OCI-LY3 (cell line): ENCODE data around the gene RNF41.
A peak's percentile ranks its signal among the peaks of the same experiment; 100 is the strongest.

Experiments
- EZH2phosphoT487 ChIP-seq: fragments of 200-600 bp; shearing (Covaris generic); IDR thresholded peaks from 2 replicates; pipeline ENCODE4 v1.6.1; 2018; ENCODE audit warnings: antibody characterized with exemption, mixed run types, low read depth
- TF ChIP-seq, protein P1 (sequence below): fragments of 200-600, 300-600 bp; sonication (generic); IDR thresholded peaks from 2 replicates; pipeline ENCODE4 v1.5.1; 2014; ENCODE audit warnings: antibody characterized with exemption, low read length, low read depth

DNA sequence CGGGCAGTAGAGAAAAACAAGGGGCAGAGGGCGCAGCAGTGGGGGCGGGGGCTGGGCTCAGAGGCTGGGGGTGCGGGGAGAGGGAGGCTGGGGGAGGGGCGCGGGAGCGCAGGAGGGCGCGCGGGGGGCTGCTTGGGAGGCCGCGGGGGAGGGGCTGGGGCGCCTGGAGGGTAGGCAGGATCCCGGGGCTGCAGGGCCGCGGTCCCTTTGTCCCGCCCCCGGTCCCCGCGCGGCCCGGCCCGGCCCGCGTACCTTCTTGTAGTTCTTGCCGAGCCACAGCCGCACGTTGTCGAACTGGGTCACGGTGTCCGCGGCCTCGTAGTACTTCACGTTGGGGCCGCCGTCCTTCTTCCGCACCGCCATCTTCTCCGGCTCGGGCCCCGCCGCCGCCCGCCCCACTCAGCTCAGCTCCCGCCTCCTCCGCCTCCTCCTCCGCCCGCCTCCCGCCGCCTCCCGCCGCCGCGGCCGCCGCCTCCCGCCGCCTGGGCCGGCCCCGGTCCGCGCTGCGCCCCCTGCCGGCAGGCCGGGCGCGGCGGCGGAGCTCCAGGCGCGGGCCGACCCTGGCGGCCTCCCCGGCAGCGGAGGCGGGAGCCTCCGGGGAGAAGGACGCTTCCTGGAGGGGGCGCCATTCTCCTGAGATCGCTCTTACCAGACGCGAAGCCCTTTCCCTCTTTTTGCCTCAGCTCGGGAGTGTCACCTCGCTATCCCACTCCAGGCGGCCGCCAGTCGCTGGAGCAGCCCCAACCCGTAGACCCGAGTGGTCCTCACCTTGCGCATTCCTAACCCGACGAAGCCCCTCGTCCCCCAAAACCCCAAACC, 32.4 kb downstream of the RNF41 start, which contains the start of gene SMARCC2:
- TF ChIP-seq, protein P1, sequence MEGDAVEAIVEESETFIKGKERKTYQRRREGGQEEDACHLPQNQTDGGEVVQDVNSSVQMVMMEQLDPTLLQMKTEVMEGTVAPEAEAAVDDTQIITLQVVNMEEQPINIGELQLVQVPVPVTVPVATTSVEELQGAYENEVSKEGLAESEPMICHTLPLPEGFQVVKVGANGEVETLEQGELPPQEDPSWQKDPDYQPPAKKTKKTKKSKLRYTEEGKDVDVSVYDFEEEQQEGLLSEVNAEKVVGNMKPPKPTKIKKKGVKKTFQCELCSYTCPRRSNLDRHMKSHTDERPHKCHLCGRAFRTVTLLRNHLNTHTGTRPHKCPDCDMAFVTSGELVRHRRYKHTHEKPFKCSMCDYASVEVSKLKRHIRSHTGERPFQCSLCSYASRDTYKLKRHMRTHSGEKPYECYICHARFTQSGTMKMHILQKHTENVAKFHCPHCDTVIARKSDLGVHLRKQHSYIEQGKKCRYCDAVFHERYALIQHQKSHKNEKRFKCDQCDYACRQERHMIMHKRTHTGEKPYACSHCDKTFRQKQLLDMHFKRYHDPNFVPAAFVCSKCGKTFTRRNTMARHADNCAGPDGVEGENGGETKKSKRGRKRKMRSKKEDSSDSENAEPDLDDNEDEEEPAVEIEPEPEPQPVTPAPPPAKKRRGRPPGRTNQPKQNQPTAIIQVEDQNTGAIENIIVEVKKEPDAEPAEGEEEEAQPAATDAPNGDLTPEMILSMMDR = peak; percentile 67
- no peak for TF ChIP-seq EZH2phosphoT487
